HG03469 (cell line): ENCODE results near the gene KLK2.
"Not testable (repeated sequence)": the region's sequence is repeated elsewhere in the genome, so short reads cannot be mapped to it uniquely, and the experiment has no call there.

Experiments used
- ATAC-seq: cut with Tn5 transposase; IDR thresholded peaks from one replicate; pipeline ENCODE4 v1.9.1; 2021; ENCODE audit warnings: mild to moderate bottlenecking, moderate library complexity, moderate number of reproducible peaks; ENCODE audit not compliant: unreplicated experiment

KLK2 gene

GRCh38 chr19:50891253-50891625 lies 18.0 kb downstream of the KLK2 start:
- ATAC-seq: no peak

- ATAC-seq: no peak
These were observed 20.0 kb downstream of the KLK2 start for GRCh38 chr19:50893047-50893736.

- no peak for ATAC-seq
These were observed 21.5 kb downstream of the KLK2 start for GRCh38 chr19:50894478-50895356.

GRCh38 chr19:50896089-50896590 lies 22.9 kb downstream of the KLK2 start:
- ATAC-seq: not testable (repeated sequence)

GRCh38 chr19:50896591-50897190 lies 23.5 kb downstream of the KLK2 start:
- peak; percentile 76 for ATAC-seq

GRCh38 chr19:50897191-50897607 lies 24.0 kb downstream of the KLK2 start:
- no peak for ATAC-seq

GRCh38 chr19:50897612-50898011 lies 24.4 kb downstream of the KLK2 start:
- ATAC-seq: no peak

GRCh38 chr19:50898018-50898417 lies 24.8 kb downstream of the KLK2 start:
- ATAC-seq: no peak

- ATAC-seq: no peak
These were observed 26.3 kb downstream of the KLK2 start for GRCh38 chr19:50899569-50899968.

- ATAC-seq: no peak
These were observed 29.4 kb downstream of the KLK2 start for GRCh38 chr19:50902640-50903039.

- ATAC-seq: no peak
These were observed 33.0 kb downstream of the KLK2 start for GRCh38 chr19:50906217-50906616.

- ATAC-seq: no peak
These were observed 35.1 kb downstream of the KLK2 start for GRCh38 chr19:50908336-50908735.

- no peak for ATAC-seq
These were observed 36.2 kb downstream of the KLK2 start for GRCh38 chr19:50909240-50910070.

- ATAC-seq: no peak
These were observed 37.5 kb downstream of the KLK2 start for GRCh38 chr19:50910722-50911121.

GRCh38 chr19:50911206-50912101 lies 38.2 kb downstream of the KLK2 start, which contains the start of gene KLK4:
TSS of gene KLK4 (minus strand) at chr19:50911395. CDS start at chr19:50910738, 657 bp downstream.
- no peak for ATAC-seq

- ATAC-seq: no peak
These were observed 38.9 kb downstream of the KLK2 start for GRCh38 chr19:50912102-50912599.

GRCh38 chr19:50912727-50913716 lies 39.8 kb downstream of the KLK2 start:
- no peak for ATAC-seq

- no peak for ATAC-seq
These were observed 42.8 kb downstream of the KLK2 start for GRCh38 chr19:50916069-50916468.
